ENCODE data around the gene KRT1.

- no peak for TF ChIP-seq CTCF (IDR thresholded peaks at IDR 0.05)
- TF ChIP-seq POLR2A (IDR thresholded peaks at IDR 0.05), result no peak
- TF ChIP-seq POLR2AphosphoS5 (IDR thresholded peaks at IDR 0.05), result no peak
These were observed 44.2 kb upstream of the KRT1 start for GRCh38 chr12:52724384-52724783.
